ENCODE measurements around the gene EFNA1. TPM values are rescaled to one million over a fixed set of nuclear protein-coding genes. Genes with fewer than 3 reads are reported as not detected.

Gene EFNA1
- polyA plus RNA-seq, 2 of the 4 experiments (the other 2 are of a cell fraction): 25.1 to 38.9 TPM

GRCh38 chr1:155130272-155131006, 2.8 kb downstream of the EFNA1 start:
- no peak for ATAC-seq
- ChIA-PET POLR2A (no interaction called here), CTCF (interaction anchor here (0.8 to 19.7 kb wide), 11 partner anchors 10 to 795 kb away, joined by 3 to 309 read pairs (median 4); partner anchors contain the start of genes ADAM15 and KRTCAP2)
- no peak for FAIRE-seq
- 83% methylated on average over 4 of the region's 6 CpGs for WGBS (ENCODE audit: missing lambda C conversion rate)
- Histone ChIP-seq H3K27ac (peak overlapping the region; percentile 80 to 90), H3K4me1 (peaks cover 55% of the 10 kb centered on the region), H3K4me3 (peak overlapping the region; percentile 55), H3K9me3 (no peaks in the 10 kb centered on the region), H3K4me2 (peak overlapping the region; percentile 89)
- TF ChIP-seq MYC (IDR thresholded peaks at IDR 0.05; ENCODE audit: borderline replicate concordance, low read length) (no peak), EHMT2 (IDR thresholded peaks at IDR 0.05; ENCODE audit: low read depth) (no peak), JUN (IDR thresholded peaks at IDR 0.05) (no peak), EP300 (IDR thresholded peaks at IDR 0.05) (no peak), MAFK (IDR thresholded peaks at IDR 0.05; ENCODE audit: partially characterized antibody) (no peak), HOXB13 (CRISPR knock-in tag; IDR thresholded peaks at IDR 0.05; ENCODE audit: low read depth) (no peak), HMGXB4 (CRISPR knock-in tag; IDR thresholded peaks at IDR 0.05; ENCODE audit: borderline replicate concordance) (no peak), RARB (CRISPR knock-in tag; IDR thresholded peaks at IDR 0.05) (no peak), SREBF2 (IDR thresholded peaks at IDR 0.05) (no peak)
- no peak for DNase-seq (ENCODE audit: low read depth in 1 of 2, low spot score in 1 of 2)

GRCh38 chr1:155131285-155131684, 3.6 kb downstream of the EFNA1 start:
- ChIA-PET CTCF (interaction anchor here (0.8 to 19.7 kb wide), 9 partner anchors 11 to 119 kb away, joined by 3 to 309 read pairs (median 5); partner anchors contain the start of genes ADAM15 and KRTCAP2), POLR2A (no interaction called here)
- peaks cover 47% of the 10 kb centered on the region for H3K4me1 ChIP-seq
- TF ChIP-seq ZNF302 (CRISPR knock-in tag; IDR thresholded peaks at IDR 0.05): no peak
- TF ChIP-seq EP300 (IDR thresholded peaks at IDR 0.05): no peak
- TF ChIP-seq MAZ (IDR thresholded peaks at IDR 0.05; ENCODE audit: borderline replicate concordance, low read depth, low read length): no peak
- TF ChIP-seq MAX (IDR thresholded peaks at IDR 0.05): no peak
- H3K27ac ChIP-seq: no peak overlapping the region
- no peak for DNase-seq (ENCODE audit: low read depth in 1 of 2, low spot score in 1 of 2)
- H3K4me2 ChIP-seq: peak overlapping the region; percentile 89; the same call in 1 of the 3 replicates
- 99% methylated on average over 8 of the region's 8 CpGs for WGBS (ENCODE audit: missing lambda C conversion rate)
- no peak for ATAC-seq
- no peak for FAIRE-seq
- no peaks in the 10 kb centered on the region for H3K9me3 ChIP-seq
- no peak overlapping the region for H3K4me3 ChIP-seq

GRCh38 chr1:155131856-155132255, 4.2 kb downstream of the EFNA1 start:
- ChIA-PET POLR2A (no interaction called here), CTCF (interaction anchor here (1.5 to 19.7 kb wide), 9 partner anchors 16 to 71 kb away, joined by 3 to 309 read pairs (median 5); partner anchors contain the start of gene KRTCAP2)
- Histone ChIP-seq H3K4me2 (no peak overlapping the region), H3K27ac (no peak overlapping the region), H3K4me3 (no peak overlapping the region), H3K9me3 (no peaks in the 10 kb centered on the region), H3K4me1 (peaks cover 44% of the 10 kb centered on the region)
- FAIRE-seq (no peak), DNase-seq (ENCODE audit: low read depth in 1 of 2, low spot score in 1 of 2) (no peak), ATAC-seq (no peak)
- 79% methylated on average over 2 of the region's 2 CpGs for WGBS (ENCODE audit: missing lambda C conversion rate)
- TF ChIP-seq RCOR1 (IDR thresholded peaks at IDR 0.05; ENCODE audit: low read depth, low read length): no peak
- no peak for TF ChIP-seq E2F6 (IDR thresholded peaks at IDR 0.05; ENCODE audit: borderline replicate concordance, low read depth)
- TF ChIP-seq GATA3 (IDR thresholded peaks at IDR 0.05; ENCODE audit: borderline replicate concordance): no peak
- TF ChIP-seq JUN (IDR thresholded peaks at IDR 0.05): no peak
- no peak for TF ChIP-seq ELK1 (IDR thresholded peaks at IDR 0.05; ENCODE audit: low read depth, low read length)
- no peak for TF ChIP-seq REST (IDR thresholded peaks at IDR 0.05)
- TF ChIP-seq PBX3 (IDR thresholded peaks at IDR 0.05): no peak
- TF ChIP-seq HES2 (IDR thresholded peaks at IDR 0.05): no peak
- TF ChIP-seq POLR2AphosphoS2 (conservative IDR thresholded peaks at IDR 0.05; ENCODE audit: low read length): no peak
- TF ChIP-seq HDAC2 (IDR thresholded peaks at IDR 0.05): no peak
- no peak for TF ChIP-seq KDM5A (IDR thresholded peaks at IDR 0.05)
- no peak for TF ChIP-seq JUNB (IDR thresholded peaks at IDR 0.05)

Data from A549 (cell line).